CD4-positive, alpha-beta T cell (primary cell): ENCODE results near the gene GAS2L1. TPM values are rescaled to one million over a fixed set of nuclear protein-coding genes. Genes with fewer than 3 reads are reported as not detected.

Source experiments
- ATAC-seq: fragments of 200-7000 bp; cut with Tn5 transposase; one replicate; pipeline ENCODE4 v1.10.0; 2022; ENCODE audit warnings: mild to moderate bottlenecking; ENCODE audit not compliant: poor library complexity
- CTCF ChIA-PET: fragments of 350-600 bp; sonication (Branson Sonifier 250); formaldehyde crosslinking; loops from one replicate; lab custom pipeline; 2021; ENCODE audit warnings: antibody characterized with exemption, inconsistent platforms; lab: Charles Lee
- POLR2A ChIA-PET: fragments of 350-600 bp; sonication (Branson Sonifier 250); formaldehyde crosslinking; loops from one replicate; lab custom pipeline; 2021; ENCODE audit warnings: antibody characterized with exemption, inconsistent platforms; lab: Charles Lee
- DNase-seq, 14 experiments: peaks; one replicate each; pipeline ENCODE4 v3.0.0-alpha.2; 2013 to 2020; ENCODE audit warnings: mixed read lengths in 2 of 14
- H3K27ac ChIP-seq, 2 donors: one replicate each; pipeline versions ENCODE4 v1.5.1 to v1.7.0; 2013; ENCODE audit warnings: low read length in 2 of 2, low read depth in 1 of 2, mild to moderate bottlenecking in 1 of 2
- H3K27me3 ChIP-seq, 2 experiments: 1 replicate in 1 of 2; 2 replicates in 1 of 2; pipeline versions ENCODE4 v1.6.1 to v1.7.0; 2013; ENCODE audit warnings: low read length in 2 of 2, control low read depth in 1 of 2, mild to moderate bottlenecking in 1 of 2, moderate library complexity in 1 of 2; ENCODE audit not compliant: insufficient read depth in 2 of 2, control insufficient read depth in 1 of 2
- H3K36me3 ChIP-seq: one replicate; pipeline ENCODE4 v1.6.1; 2013; ENCODE audit warnings: low read length, control low read depth; ENCODE audit not compliant: insufficient read depth
- H3K4me1 ChIP-seq: one replicate; pipeline ENCODE4 v1.6.1; 2013; ENCODE audit warnings: low read length, control low read depth; ENCODE audit not compliant: insufficient read depth
- H3K4me3 ChIP-seq: one replicate; pipeline ENCODE4 v1.5.1; 2013; ENCODE audit warnings: mild to moderate bottlenecking, low read length, moderate library complexity
- H3K9me3 ChIP-seq, 2 experiments: 1 replicate in 1 of 2; 2 replicates in 1 of 2; pipeline versions ENCODE4 v1.6.1 to v1.7.0; 2013; ENCODE audit warnings: low read length in 2 of 2, mild to moderate bottlenecking in 2 of 2, control low read depth in 1 of 2, moderate library complexity in 1 of 2; ENCODE audit not compliant: control insufficient read depth in 1 of 2, insufficient read depth in 1 of 2
- H3K27ac Mint-ChIP-seq: one replicate; pipeline ENCODE4 v1.8.0; 2020; ENCODE audit warnings: mixed read lengths
- H3K27me3 Mint-ChIP-seq: one replicate; pipeline ENCODE4 v1.8.0; 2021; ENCODE audit warnings: mixed read lengths
- H3K36me3 Mint-ChIP-seq: one replicate; pipeline ENCODE4 v1.8.0; 2021; ENCODE audit warnings: low read depth, mixed read lengths
- H3K4me1 Mint-ChIP-seq: one replicate; pipeline ENCODE4 v1.8.0; 2021; ENCODE audit warnings: low read depth, mixed read lengths
- H3K4me3 Mint-ChIP-seq: one replicate; pipeline ENCODE4 v1.8.0; 2020; ENCODE audit warnings: mild to moderate bottlenecking, mixed read lengths
- H3K9me3 Mint-ChIP-seq: one replicate; pipeline ENCODE4 v1.8.0; 2020; ENCODE audit warnings: mixed read lengths
- intact Hi-C, 2 experiments: fragments of 100-400 bp; cut with DNase I in 1 of 2; cut with micrococcal nuclease in 1 of 2; formaldehyde crosslinking; loops; one replicate each; pipeline versions ENCODE4 v1.15.1 to v1.9.0; 2023 to 2025; cut with DNase I, micrococcal nuclease
- total RNA-seq, 174 experiments: library from RNA in 2 of 174; stranded (reverse) in 2 of 174; gene quantifications; one replicate each; pipeline ENCODE4 v1.2.3 and lab custom pipeline; 2021 to 2026
- TF ChIP-seq, protein P1 (sequence below): fragments of 200-600 bp; IDR thresholded peaks from one replicate; pipeline ENCODE4 v1.8.0; 2022; ENCODE audit warnings: antibody characterized with exemption, mild to moderate bottlenecking

The GAS2L1 gene
- total RNA-seq, 2 experiments from 2014 or later: 0.28 to 0.77 TPM

DNA sequence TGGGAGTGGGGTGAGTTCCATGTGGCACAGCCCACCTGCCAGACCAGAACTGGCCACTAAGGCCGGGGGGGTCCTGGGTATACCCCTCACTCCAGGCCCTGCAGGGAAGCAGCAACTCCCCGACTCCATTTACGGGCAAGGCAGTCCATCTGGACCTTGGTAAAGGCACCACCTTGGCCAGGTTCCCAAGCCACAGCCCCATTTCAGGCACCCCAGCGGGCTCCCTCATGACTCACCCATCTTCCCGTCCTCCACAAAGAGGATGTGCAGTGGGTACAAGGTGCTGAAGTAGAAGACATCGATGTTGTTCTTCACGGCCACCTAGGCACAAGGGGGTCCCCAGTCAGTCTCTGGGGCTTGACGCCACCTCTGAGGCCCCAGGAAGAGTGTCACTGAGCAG, 24.8 kb downstream of the GAS2L1 start:
- no peaks in the 10 kb centered on the region for H3K27me3 ChIP-seq
- Mint-ChIP-seq H3K36me3 (peaks cover 54% of the 10 kb centered on the region), H3K27ac (no peak overlapping the region), H3K4me3 (no peak overlapping the region), H3K27me3 (no peaks in the 10 kb centered on the region), H3K4me1 (no peaks in the 10 kb centered on the region), H3K9me3 (no peaks in the 10 kb centered on the region)
- no peak overlapping the region for H3K4me3 ChIP-seq
- intact Hi-C loops: no loop called here
- DNase-seq (no peak), ATAC-seq (no peak)
- no peaks in the 10 kb centered on the region for H3K4me1 ChIP-seq
- no peak overlapping the region for H3K27ac ChIP-seq
- POLR2A ChIA-PET: no interaction called here
- CTCF ChIA-PET: no interaction called here
- TF ChIP-seq, protein P1, sequence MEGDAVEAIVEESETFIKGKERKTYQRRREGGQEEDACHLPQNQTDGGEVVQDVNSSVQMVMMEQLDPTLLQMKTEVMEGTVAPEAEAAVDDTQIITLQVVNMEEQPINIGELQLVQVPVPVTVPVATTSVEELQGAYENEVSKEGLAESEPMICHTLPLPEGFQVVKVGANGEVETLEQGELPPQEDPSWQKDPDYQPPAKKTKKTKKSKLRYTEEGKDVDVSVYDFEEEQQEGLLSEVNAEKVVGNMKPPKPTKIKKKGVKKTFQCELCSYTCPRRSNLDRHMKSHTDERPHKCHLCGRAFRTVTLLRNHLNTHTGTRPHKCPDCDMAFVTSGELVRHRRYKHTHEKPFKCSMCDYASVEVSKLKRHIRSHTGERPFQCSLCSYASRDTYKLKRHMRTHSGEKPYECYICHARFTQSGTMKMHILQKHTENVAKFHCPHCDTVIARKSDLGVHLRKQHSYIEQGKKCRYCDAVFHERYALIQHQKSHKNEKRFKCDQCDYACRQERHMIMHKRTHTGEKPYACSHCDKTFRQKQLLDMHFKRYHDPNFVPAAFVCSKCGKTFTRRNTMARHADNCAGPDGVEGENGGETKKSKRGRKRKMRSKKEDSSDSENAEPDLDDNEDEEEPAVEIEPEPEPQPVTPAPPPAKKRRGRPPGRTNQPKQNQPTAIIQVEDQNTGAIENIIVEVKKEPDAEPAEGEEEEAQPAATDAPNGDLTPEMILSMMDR: no peak
- no peaks in the 10 kb centered on the region for H3K9me3 ChIP-seq
- peaks cover 64% of the 10 kb centered on the region for H3K36me3 ChIP-seq

DNA sequence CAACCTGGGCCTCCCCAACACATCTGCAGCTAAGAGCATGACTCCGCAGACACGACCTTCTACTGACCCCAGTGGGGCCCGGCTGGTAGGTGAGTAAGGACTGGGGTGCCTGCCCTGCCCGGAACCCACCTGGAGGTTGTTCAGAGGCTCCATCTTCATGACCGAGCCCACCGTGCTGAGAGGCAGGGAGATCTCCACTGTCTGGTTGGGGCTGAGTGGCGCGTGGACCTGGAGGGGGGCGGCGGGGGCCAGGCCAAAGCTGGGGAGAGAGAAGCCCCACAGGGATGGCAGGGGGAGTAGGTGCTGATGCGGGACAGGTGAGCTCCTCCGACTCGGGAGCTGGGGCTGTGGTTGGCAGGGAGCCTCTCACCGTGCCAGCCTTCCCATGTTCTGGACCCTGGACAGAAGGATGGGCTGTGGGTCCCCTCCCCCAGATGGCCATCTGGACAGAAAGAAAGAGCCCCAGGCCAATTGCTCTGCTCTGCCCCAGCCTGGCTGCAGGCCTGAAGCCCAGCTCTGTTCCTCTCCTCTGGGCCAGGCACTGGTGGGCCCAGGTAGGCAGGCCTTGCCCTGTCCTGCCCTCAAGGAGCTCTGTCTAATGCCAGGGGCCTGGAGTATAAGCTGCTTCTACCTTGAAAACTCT, 25.3 kb downstream of the GAS2L1 start:
- ChIA-PET POLR2A (no interaction called here), CTCF (no interaction called here)
- DNase-seq: no peak
- Histone ChIP-seq H3K9me3 (no peaks in the 10 kb centered on the region), H3K27ac (no peak overlapping the region), H3K27me3 (no peaks in the 10 kb centered on the region), H3K4me1 (no peaks in the 10 kb centered on the region), H3K4me3 (no peak overlapping the region), H3K36me3 (peaks cover 65% of the 10 kb centered on the region)
- no peak for ATAC-seq
- H3K4me3 Mint-ChIP-seq: no peak overlapping the region
- H3K36me3 Mint-ChIP-seq: peaks cover 55% of the 10 kb centered on the region
- H3K4me1 Mint-ChIP-seq: no peaks in the 10 kb centered on the region
- TF ChIP-seq, protein P1: no peak
- H3K9me3 Mint-ChIP-seq: no peaks in the 10 kb centered on the region
- no peak overlapping the region for H3K27ac Mint-ChIP-seq
- intact Hi-C loops: no loop called here
- H3K27me3 Mint-ChIP-seq: no peaks in the 10 kb centered on the region

DNA sequence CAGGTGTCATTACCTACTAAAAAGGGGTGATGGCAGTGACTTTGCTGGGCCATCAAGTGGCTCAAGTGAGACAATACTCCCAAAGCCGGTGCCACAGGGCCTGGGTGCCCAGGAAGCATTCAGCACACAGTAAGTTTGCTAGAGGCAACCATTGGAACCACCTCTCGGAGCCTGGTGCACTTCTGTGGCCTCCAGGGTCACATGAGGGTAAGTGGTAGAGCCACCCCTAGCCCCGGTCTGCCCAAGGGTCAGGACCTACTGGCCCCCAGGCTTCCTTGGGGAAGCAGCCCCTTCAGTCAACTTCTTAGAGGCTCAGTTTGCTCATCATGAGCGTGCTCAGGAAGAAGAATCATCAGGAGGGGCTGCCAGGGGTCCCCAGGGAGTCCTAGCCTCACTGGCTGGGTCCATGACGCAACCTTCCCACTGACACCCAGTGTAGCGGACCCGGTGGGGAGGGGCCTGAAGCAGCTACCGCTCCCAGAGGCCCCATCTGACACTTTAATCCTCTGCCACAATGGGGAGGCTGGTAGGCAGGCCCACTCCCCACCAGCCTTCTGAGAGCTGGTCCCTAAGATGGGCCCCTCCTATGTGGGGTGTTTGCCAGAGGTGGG, 26.5 kb downstream of the GAS2L1 start:
- H3K27ac Mint-ChIP-seq: no peak overlapping the region
- TF ChIP-seq, protein P1: no peak
- H3K36me3 ChIP-seq: peaks cover 71% of the 10 kb centered on the region

More for the DNA sequence above, 26.5 kb downstream of the GAS2L1 start:
- Mint-ChIP-seq H3K9me3 (no peaks in the 10 kb centered on the region), H3K4me1 (no peaks in the 10 kb centered on the region), H3K27me3 (no peaks in the 10 kb centered on the region), H3K36me3 (peaks cover 61% of the 10 kb centered on the region), H3K4me3 (no peak overlapping the region)
- Histone ChIP-seq H3K4me3 (no peak overlapping the region), H3K27me3 (no peaks in the 10 kb centered on the region), H3K27ac (no peak overlapping the region), H3K4me1 (no peaks in the 10 kb centered on the region), H3K9me3 (no peaks in the 10 kb centered on the region)
- intact Hi-C loops: no loop called here
- ATAC-seq (no peak), DNase-seq (no peak)
- POLR2A ChIA-PET: no interaction called here
- CTCF ChIA-PET: no interaction called here
